Endothelial cell of umbilical vein (primary cell): ENCODE measurements around the gene CRELD2.

Experiments
- EZH2 ChIP-seq: IDR thresholded peaks from 2 replicates; pipeline ENCODE4 v1.6.1; 2012; ENCODE audit warnings: borderline replicate concordance, low read depth, mild to moderate bottlenecking, moderate library complexity, low read length, inconsistent platforms; ENCODE audit not compliant: severe bottlenecking
- GATA2 ChIP-seq: IDR thresholded peaks from 2 replicates; pipeline ENCODE4 v1.7.0; 2011; ENCODE audit warnings: low read depth, mild to moderate bottlenecking, moderate library complexity, mixed read lengths, low read length; ENCODE audit not compliant: insufficient read length, insufficient read depth
- JUN ChIP-seq: IDR thresholded peaks from 2 replicates; pipeline ENCODE4 v1.6.1; 2011; ENCODE audit warnings: borderline replicate concordance, low read depth; ENCODE audit not compliant: insufficient read length, insufficient read depth
- MYC ChIP-seq: IDR thresholded peaks from one replicate; pipeline ENCODE4 v1.6.1; 2011; ENCODE audit warnings: mild to moderate bottlenecking, low read depth, low read length
- POLR2A ChIP-seq: IDR thresholded peaks from 2 replicates; pipeline ENCODE4 v1.6.1; 2012; ENCODE audit warnings: low read depth, mild to moderate bottlenecking, control low read depth, low read length
- POLR2AphosphoS5 ChIP-seq: IDR thresholded peaks from 2 replicates; pipeline ENCODE4 v1.6.1; 2012; ENCODE audit warnings: low read depth, mild to moderate bottlenecking, control low read depth, low read length, moderate library complexity; ENCODE audit not compliant: insufficient read depth
- TF ChIP-seq, protein P1 (sequence below), 2 donors: IDR thresholded peaks; 1 replicate in 1 of 2; 2 replicates in 1 of 2; pipeline ENCODE4 v1.5.1; 2011; ENCODE audit warnings: low read length in 2 of 2, mild to moderate bottlenecking in 2 of 2, moderate library complexity in 2 of 2, control low read depth in 1 of 2, inconsistent platforms in 1 of 2, low read depth in 1 of 2; ENCODE audit not compliant: insufficient read depth in 1 of 2; ENCODE audit errors: extremely low read depth in 1 of 2
- TF ChIP-seq, protein P2 (sequence below): IDR thresholded peaks from 2 replicates; pipeline ENCODE4 v1.6.1; 2011; ENCODE audit not compliant: insufficient read depth, insufficient read length

DNA sequence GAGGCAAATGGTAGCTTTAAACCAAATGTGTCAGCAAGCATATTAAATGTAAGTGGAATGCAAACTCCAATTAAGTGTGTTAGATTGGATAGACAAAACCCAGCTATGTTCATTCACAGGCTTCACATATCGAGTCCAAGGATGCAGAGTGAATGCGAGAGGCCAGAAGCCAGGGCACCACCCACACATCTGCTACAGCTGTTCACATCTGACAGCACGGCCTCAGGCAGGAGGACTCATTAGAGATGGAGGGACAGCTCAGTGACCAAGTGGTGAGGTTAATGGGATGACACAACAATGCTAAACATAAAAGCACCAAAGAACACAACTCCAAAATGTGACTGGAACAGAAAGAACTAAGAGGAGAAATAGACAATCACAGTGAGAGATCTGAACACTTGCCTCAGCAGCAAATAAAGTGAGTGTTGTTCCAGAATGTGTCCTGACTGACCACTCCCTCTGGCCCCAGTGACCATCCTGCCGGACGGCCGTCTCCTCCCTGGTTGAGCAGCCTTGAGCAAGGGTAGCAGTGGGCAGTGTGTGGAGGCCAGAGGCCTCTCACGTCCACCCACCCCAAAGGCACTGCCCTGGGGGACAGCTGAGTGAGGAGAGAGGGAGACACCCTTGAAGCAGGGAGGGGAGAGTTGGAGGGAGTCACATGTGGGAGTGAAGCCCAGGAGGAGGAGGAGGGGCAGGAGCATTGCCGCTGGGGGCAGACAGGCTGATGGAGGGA is 23.9 kb upstream of the CRELD2 start:
- TF ChIP-seq, protein P1, sequence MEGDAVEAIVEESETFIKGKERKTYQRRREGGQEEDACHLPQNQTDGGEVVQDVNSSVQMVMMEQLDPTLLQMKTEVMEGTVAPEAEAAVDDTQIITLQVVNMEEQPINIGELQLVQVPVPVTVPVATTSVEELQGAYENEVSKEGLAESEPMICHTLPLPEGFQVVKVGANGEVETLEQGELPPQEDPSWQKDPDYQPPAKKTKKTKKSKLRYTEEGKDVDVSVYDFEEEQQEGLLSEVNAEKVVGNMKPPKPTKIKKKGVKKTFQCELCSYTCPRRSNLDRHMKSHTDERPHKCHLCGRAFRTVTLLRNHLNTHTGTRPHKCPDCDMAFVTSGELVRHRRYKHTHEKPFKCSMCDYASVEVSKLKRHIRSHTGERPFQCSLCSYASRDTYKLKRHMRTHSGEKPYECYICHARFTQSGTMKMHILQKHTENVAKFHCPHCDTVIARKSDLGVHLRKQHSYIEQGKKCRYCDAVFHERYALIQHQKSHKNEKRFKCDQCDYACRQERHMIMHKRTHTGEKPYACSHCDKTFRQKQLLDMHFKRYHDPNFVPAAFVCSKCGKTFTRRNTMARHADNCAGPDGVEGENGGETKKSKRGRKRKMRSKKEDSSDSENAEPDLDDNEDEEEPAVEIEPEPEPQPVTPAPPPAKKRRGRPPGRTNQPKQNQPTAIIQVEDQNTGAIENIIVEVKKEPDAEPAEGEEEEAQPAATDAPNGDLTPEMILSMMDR (IDR thresholded peaks at IDR 0.05; ENCODE audit: extremely low read depth in 1 of 2, insufficient read depth in 1 of 2, low read depth in 1 of 2, low read length in 2 of 2), result no peak
- TF ChIP-seq MYC (no peak), EZH2 (no peak), POLR2A (no peak), JUN (no peak), GATA2 (no peak), POLR2AphosphoS5 (no peak)
- TF ChIP-seq, protein P2, sequence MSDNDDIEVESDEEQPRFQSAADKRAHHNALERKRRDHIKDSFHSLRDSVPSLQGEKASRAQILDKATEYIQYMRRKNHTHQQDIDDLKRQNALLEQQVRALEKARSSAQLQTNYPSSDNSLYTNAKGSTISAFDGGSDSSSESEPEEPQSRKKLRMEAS, result no peak
